Tibial nerve (tissue), 4 donors: ENCODE measurements around the gene NEDD4.

ENCODE experiments used
- EP300 ChIP-seq, 2 donors: sonication (generic); formaldehyde crosslinking; IDR thresholded peaks; one replicate each; pipeline ENCODE4 v1.6.1; 2017; ENCODE audit warnings: antibody characterized with exemption in 2 of 2, mild to moderate bottlenecking in 1 of 2
- POLR2A ChIP-seq, 2 donors: fragments of 450-650 bp; IDR thresholded peaks; one replicate each; pipeline ENCODE4 v1.6.1; 2017; ENCODE audit warnings: antibody characterized with exemption in 2 of 2, mild to moderate bottlenecking in 2 of 2, moderate library complexity in 2 of 2
- TF ChIP-seq, protein P1 (sequence below), 5 experiments: fragments of 200-600 bp in 3 of 5; fragments of 450-650 bp in 2 of 5; sonication (generic) in 3 of 5; IDR thresholded peaks; one replicate each; pipeline ENCODE4 v1.5.1; 2016 to 2019; ENCODE audit warnings: antibody characterized with exemption in 5 of 5, mild to moderate bottlenecking in 3 of 5, moderate library complexity in 2 of 5

DNA sequence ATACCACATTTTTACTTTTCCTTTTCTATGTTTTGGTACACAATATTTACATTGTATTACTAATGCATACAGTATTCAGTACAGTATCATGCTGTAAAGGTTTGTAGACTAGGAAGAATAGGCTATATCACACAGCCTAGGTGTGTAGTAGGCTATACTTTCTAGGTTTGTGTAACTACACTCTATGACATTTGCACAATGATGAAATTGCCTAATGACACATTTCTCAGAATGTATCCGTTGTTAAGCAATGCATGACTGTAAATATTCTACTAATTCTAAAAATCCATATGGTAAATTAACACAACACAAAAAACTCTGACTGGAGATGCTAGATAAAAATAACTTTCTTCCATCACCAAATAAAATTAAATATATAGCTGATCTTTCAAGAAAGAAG is 16.2 kb downstream of the NEDD4 start:
- TF ChIP-seq POLR2A (IDR thresholded peaks at IDR 0.05): no peak
- TF ChIP-seq EP300 (IDR thresholded peaks at IDR 0.05): no peak
- TF ChIP-seq, protein P1, sequence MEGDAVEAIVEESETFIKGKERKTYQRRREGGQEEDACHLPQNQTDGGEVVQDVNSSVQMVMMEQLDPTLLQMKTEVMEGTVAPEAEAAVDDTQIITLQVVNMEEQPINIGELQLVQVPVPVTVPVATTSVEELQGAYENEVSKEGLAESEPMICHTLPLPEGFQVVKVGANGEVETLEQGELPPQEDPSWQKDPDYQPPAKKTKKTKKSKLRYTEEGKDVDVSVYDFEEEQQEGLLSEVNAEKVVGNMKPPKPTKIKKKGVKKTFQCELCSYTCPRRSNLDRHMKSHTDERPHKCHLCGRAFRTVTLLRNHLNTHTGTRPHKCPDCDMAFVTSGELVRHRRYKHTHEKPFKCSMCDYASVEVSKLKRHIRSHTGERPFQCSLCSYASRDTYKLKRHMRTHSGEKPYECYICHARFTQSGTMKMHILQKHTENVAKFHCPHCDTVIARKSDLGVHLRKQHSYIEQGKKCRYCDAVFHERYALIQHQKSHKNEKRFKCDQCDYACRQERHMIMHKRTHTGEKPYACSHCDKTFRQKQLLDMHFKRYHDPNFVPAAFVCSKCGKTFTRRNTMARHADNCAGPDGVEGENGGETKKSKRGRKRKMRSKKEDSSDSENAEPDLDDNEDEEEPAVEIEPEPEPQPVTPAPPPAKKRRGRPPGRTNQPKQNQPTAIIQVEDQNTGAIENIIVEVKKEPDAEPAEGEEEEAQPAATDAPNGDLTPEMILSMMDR (IDR thresholded peaks at IDR 0.05): no peak
